Parietal lobe (tissue), 2 donors: ENCODE data around the gene WIPF1. TPM values are rescaled to one million over a fixed set of nuclear protein-coding genes. Genes with fewer than 3 reads are reported as not detected.

Experiments
- small RNA-seq: library from RNA; depleted of rRNA; stranded (forward); fragments of <200 nt; gene quantifications from one replicate; pipeline ENCODE3, GENCODE V24; 2014; ENCODE audit warnings: low replicate concordance
- total RNA-seq: library from RNA; depleted of rRNA; stranded (reverse); fragments of >200 nt; gene quantifications from one replicate; pipeline ENCODE4 v1.2.3, GENCODE V29; 2014

WIPF1 gene, protein sequence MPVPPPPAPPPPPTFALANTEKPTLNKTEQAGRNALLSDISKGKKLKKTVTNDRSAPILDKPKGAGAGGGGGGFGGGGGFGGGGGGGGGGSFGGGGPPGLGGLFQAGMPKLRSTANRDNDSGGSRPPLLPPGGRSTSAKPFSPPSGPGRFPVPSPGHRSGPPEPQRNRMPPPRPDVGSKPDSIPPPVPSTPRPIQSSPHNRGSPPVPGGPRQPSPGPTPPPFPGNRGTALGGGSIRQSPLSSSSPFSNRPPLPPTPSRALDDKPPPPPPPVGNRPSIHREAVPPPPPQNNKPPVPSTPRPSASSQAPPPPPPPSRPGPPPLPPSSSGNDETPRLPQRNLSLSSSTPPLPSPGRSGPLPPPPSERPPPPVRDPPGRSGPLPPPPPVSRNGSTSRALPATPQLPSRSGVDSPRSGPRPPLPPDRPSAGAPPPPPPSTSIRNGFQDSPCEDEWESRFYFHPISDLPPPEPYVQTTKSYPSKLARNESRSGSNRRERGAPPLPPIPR
- total RNA-seq, result 3.8 TPM

GRCh38 chr2:174597345-174598047 is at the start of gene WIPF1:
Gene WIPF1 (minus strand): TSS chr2:174597804. CDS start chr2:174585573, 12,231 bp downstream.

Small RNA genes lying within 50 kb of the gene (small RNA-seq; reads per million reads assigned to genes)
- gene RNU6-5P, result not detected

Other genes starting within 250 kb of the WIPF1 start
- gene SCRN3, start 202.1 kb downstream of the WIPF1 start, total RNA-seq, result 65.7 TPM
- gene GPR155, start 110.8 kb downstream of the WIPF1 start, total RNA-seq, result 11.6 TPM
- gene CHRNA1, start 166.7 kb upstream of the WIPF1 start, total RNA-seq, result not detected